ENCODE measurements around the gene GRIN1.
"Not testable (repeated sequence)": the region's sequence is repeated elsewhere in the genome, so short reads cannot be mapped to it uniquely, and the experiment has no call there.

GRCh38 chr9:137121927-137122795 lies 16.8 kb upstream of the GRIN1 start:
- TF ChIP-seq FOS (IDR thresholded peaks at IDR 0.05; ENCODE audit: borderline replicate concordance, insufficient read depth, low read length); CTCF (IDR thresholded peaks at IDR 0.05; ENCODE audit: extremely low read depth in 1 of 2, insufficient read depth in 1 of 2, low read depth in 1 of 2, low read length in 2 of 2); MYC (IDR thresholded peaks at IDR 0.05; ENCODE audit: low read depth, low read length); MAX (IDR thresholded peaks at IDR 0.05; ENCODE audit: insufficient read depth, insufficient read length); EZH2 (IDR thresholded peaks at IDR 0.05; ENCODE audit: borderline replicate concordance, low read depth, low read length, severe bottlenecking): not testable (repeated sequence)
